ENCODE data around the gene PAM16.

PAM16 gene

GRCh38 chr16:4366016-4366415, 14.9 kb upstream of the PAM16 start (continued):
- TF ChIP-seq ZNF76 (tag by site-specific recombination; IDR thresholded peaks at IDR 0.05; ENCODE audit: borderline replicate concordance, low read depth), result no peak
- no peak for TF ChIP-seq WT1 (tag by site-specific recombination; IDR thresholded peaks at IDR 0.05)
- no peak for TF ChIP-seq ZNF692 (tag by site-specific recombination; IDR thresholded peaks at IDR 0.05)
- TF ChIP-seq ZNF324 (tag by site-specific recombination; IDR thresholded peaks at IDR 0.05), result no peak
- no peak for TF ChIP-seq ZNF16 (tag by site-specific recombination; IDR thresholded peaks at IDR 0.05; ENCODE audit: low read depth)
- no peak for TF ChIP-seq ZNF514 (tag by site-specific recombination; IDR thresholded peaks at IDR 0.05)
- no peak for TF ChIP-seq ZNF670 (tag by site-specific recombination; IDR thresholded peaks at IDR 0.05; ENCODE audit: low read depth)
- TF ChIP-seq HOXD13 (CRISPR knock-in tag; IDR thresholded peaks at IDR 0.05; ENCODE audit: borderline replicate concordance), result no peak

GRCh38 chr16:4365615-4366014, 14.5 kb upstream of the PAM16 start:
- H3K4me1 ChIP-seq (ENCODE audit: control insufficient read depth, insufficient read depth, low read length), result no peaks in the 10 kb centered on the region
- no peak overlapping the region for H3K27ac ChIP-seq (ENCODE audit: extremely low read depth, low read depth, low read length)
- H3K36me3 ChIP-seq (ENCODE audit: control insufficient read depth in 2 of 2, insufficient read depth in 1 of 2, low read length in 2 of 2), result peaks cover 0 to 26% of the 10 kb centered on the region in 2 experiments; a peak in 2 of 3 replicates
- CTCF ChIA-PET, result interaction anchor here (2.0 kb wide), 1 partner anchor 37 kb away, joined by 16 read pairs; no protein-coding TSS in a partner anchor
- TF ChIP-seq EGR2 (tag by site-specific recombination; IDR thresholded peaks at IDR 0.05; ENCODE audit: low read depth) (peak; percentile 62), SCRT2 (tag by site-specific recombination; IDR thresholded peaks at IDR 0.05) (no peak), ZNF544 (tag by site-specific recombination; IDR thresholded peaks at IDR 0.05) (no peak), ZFHX2 (tag by site-specific recombination; conservative IDR thresholded peaks at IDR 0.05) (peak; percentile 73), ZNF629 (tag by site-specific recombination; IDR thresholded peaks at IDR 0.05) (no peak), ZNF433 (tag by site-specific recombination; IDR thresholded peaks at IDR 0.05; ENCODE audit: low read depth) (no peak), GFI1B (tag by site-specific recombination; IDR thresholded peaks at IDR 0.05) (no peak)
- TF ChIP-seq, protein P1, sequence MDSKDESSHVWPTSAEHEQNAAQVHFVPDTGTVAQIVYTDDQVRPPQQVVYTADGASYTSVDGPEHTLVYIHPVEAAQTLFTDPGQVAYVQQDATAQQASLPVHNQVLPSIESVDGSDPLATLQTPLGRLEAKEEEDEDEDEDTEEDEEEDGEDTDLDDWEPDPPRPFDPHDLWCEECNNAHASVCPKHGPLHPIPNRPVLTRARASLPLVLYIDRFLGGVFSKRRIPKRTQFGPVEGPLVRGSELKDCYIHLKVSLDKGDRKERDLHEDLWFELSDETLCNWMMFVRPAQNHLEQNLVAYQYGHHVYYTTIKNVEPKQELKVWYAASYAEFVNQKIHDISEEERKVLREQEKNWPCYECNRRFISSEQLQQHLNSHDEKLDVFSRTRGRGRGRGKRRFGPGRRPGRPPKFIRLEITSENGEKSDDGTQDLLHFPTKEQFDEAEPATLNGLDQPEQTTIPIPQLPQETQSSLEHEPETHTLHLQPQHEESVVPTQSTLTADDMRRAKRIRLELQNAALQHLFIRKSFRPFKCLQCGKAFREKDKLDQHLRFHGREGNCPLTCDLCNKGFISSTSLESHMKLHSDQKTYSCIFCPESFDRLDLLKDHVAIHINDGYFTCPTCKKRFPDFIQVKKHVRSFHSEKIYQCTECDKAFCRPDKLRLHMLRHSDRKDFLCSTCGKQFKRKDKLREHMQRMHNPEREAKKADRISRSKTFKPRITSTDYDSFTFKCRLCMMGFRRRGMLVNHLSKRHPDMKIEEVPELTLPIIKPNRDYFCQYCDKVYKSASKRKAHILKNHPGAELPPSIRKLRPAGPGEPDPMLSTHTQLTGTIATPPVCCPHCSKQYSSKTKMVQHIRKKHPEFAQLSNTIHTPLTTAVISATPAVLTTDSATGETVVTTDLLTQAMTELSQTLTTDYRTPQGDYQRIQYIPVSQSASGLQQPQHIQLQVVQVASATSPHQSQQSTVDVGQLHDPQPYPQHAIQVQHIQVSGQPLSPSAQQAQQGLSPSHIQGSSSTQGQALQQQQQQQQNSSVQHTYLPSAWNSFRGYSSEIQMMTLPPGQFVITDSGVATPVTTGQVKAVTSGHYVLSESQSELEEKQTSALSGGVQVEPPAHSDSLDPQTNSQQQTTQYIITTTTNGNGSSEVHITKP (tag by site-specific recombination; IDR thresholded peaks at IDR 0.05), result peak; percentile 26; the same call in 1 of the 2 replicates
- no peak overlapping the region for H3K4me3 ChIP-seq (ENCODE audit: low read depth, low read length)
- no peaks in the 10 kb centered on the region for H3K9me3 ChIP-seq (ENCODE audit: control insufficient read depth, insufficient read depth, low read depth, low read length)
- POLR2A ChIA-PET, result interaction anchor here (0.6 to 0.7 kb wide), 2 partner anchors 34 to 112 kb away, joined by 3 to 4 read pairs; no protein-coding TSS in a partner anchor

DNA sequence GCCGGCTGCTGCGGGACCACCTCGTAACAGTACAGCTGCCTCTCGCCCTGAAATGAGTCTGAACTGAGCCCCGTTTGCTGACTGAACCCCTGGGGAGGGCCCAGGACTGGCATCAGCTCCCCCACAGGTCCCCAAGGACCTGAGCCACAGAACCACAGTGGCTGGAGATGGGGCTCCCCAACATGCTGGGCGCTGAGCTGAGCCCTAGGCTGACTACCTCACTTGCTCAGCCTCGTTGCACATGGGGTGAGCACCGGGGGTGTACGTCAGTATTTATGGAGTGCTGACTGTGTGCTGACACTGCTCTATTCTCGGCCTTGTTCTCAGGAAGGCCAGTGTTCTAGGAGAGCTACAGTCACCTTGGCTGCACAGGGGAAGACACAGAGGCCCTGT, 13.9 kb upstream of the PAM16 start:
- no peak overlapping the region for H3K27ac ChIP-seq (ENCODE audit: extremely low read depth, low read depth, low read length)
- H3K4me1 ChIP-seq (ENCODE audit: control insufficient read depth, insufficient read depth, low read length), result no peaks in the 10 kb centered on the region
- no peaks in the 10 kb centered on the region for H3K9me3 ChIP-seq (ENCODE audit: control insufficient read depth, insufficient read depth, low read depth, low read length)
- POLR2A ChIA-PET, result no interaction called here
- CTCF ChIA-PET, result interaction anchor here (0.5 to 2.0 kb wide), 4 partner anchors 13 to 1103 kb away, joined by 3 to 16 read pairs (median 4); no protein-coding TSS in a partner anchor
- H3K4me3 ChIP-seq (ENCODE audit: low read depth, low read length), result no peak overlapping the region
- peaks cover 0 to 29% of the 10 kb centered on the region in 2 experiments; a peak in 2 of 3 replicates for H3K36me3 ChIP-seq (ENCODE audit: control insufficient read depth in 2 of 2, insufficient read depth in 1 of 2, low read length in 2 of 2)
- TF ChIP-seq ZBTB21 (tag by site-specific recombination; IDR thresholded peaks at IDR 0.05) (no peak), ZNF157 (tag by site-specific recombination; IDR thresholded peaks at IDR 0.05) (no peak), ZNF148 (tag by site-specific recombination; IDR thresholded peaks at IDR 0.05; ENCODE audit: borderline replicate concordance) (no peak), ZBTB1 (tag by site-specific recombination; IDR thresholded peaks at IDR 0.05) (no peak), ZNF394 (tag by site-specific recombination; IDR thresholded peaks at IDR 0.05; ENCODE audit: borderline replicate concordance) (no peak), BCL11A (tag by site-specific recombination; IDR thresholded peaks at IDR 0.05; ENCODE audit: low read depth) (no peak), KLF1 (tag by site-specific recombination; IDR thresholded peaks at IDR 0.05) (no peak), ZNF521 (tag by site-specific recombination; IDR thresholded peaks at IDR 0.05) (no peak)
- TF ChIP-seq, protein P2, sequence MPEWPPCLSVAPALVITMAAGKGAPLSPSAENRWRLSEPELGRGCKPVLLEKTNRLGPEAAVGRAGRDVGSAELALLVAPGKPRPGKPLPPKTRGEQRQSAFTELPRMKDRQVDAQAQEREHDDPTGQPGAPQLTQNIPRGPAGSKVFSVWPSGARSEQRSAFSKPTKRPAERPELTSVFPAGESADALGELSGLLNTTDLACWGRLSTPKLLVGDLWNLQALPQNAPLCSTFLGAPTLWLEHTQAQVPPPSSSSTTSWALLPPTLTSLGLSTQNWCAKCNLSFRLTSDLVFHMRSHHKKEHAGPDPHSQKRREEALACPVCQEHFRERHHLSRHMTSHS (tag by site-specific recombination; IDR thresholded peaks at IDR 0.05), result no peak
